Mesothelial cell of epicardium (in vitro differentiated cells): ENCODE measurements around the gene IRGQ. TPM values are rescaled to one million over a fixed set of nuclear protein-coding genes. Genes with fewer than 3 reads are reported as not detected.
"Not testable (repeated sequence)": the region's sequence is repeated elsewhere in the genome, so short reads cannot be mapped to it uniquely, and the experiment has no call there.

ENCODE experiments used
- DNase-seq, 2 experiments: peaks; one replicate each; pipeline ENCODE4 v3.0.0; 2021; ENCODE audit warnings: low spot score in 2 of 2; ENCODE audit not compliant: unreplicated experiment in 2 of 2
- H3K27ac Mint-ChIP-seq: 2 replicates; pipeline ENCODE4 v1.8.0; 2021; ENCODE audit warnings: mixed read lengths
- H3K27me3 Mint-ChIP-seq: 2 replicates; pipeline ENCODE4 v1.8.0; 2021; ENCODE audit warnings: low read depth, mixed read lengths
- H3K36me3 Mint-ChIP-seq: 2 replicates; pipeline ENCODE4 v1.8.0; 2021; ENCODE audit warnings: mixed read lengths
- H3K4me1 Mint-ChIP-seq: 2 replicates; pipeline ENCODE4 v1.8.0; 2021; ENCODE audit warnings: mixed read lengths
- H3K4me3 Mint-ChIP-seq: 2 replicates; pipeline ENCODE4 v1.8.0; 2021; ENCODE audit warnings: mild to moderate bottlenecking, moderate library complexity, mixed read lengths
- H3K9me3 Mint-ChIP-seq: 2 replicates; pipeline ENCODE4 v1.8.0; 2021; ENCODE audit warnings: mixed read lengths
- total RNA-seq: library from RNA; stranded (reverse); gene quantifications from 3 replicates; pipeline ENCODE4 v1.2.1, GENCODE V29; 2021
- TF ChIP-seq, protein P1 (sequence below): fragments of 200-600 bp; sonication (generic); IDR thresholded peaks from one replicate; pipeline ENCODE4 v1.5.0; 2021; ENCODE audit warnings: antibody characterized with exemption; ENCODE audit not compliant: unreplicated experiment

The IRGQ gene
- total RNA-seq, 1 donor from 2014 or later: 42.2 TPM

DNA sequence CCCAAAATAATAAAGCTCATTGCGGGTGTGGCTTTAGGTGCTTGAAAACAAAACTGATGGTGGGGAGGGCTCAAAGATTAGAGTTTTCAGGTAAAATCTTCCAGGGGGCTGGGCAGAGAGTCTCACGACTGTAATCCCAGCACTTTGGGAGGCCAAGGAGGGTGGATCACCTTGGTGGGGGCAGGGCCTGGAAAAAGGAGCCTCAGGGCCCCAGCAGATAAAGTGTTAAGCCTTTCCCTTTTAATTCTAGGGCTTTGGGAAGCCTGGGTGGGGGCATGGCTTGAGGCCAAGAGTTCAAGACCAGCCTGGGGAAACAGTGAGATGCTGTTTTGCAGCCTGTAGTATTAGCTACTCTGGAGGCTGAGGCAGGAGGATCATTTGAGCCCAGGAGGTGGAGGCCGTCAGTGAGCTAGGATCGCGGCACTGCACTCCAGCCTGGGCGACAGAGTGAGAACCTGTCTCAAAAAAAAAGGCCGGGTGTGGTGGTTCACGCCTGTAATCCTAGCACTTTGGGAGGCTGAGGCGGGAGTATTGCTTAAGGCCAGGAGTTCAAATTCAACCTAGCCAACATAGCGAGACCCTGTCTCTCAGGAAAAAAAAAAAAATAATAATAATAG lies 1.7 kb downstream of the IRGQ start:
- Mint-ChIP-seq H3K27ac (peak overlapping the region; percentile 81), H3K27me3 (no peaks in the 10 kb centered on the region), H3K9me3 (no peaks in the 10 kb centered on the region), H3K4me3 (peak overlapping the region; percentile 98), H3K4me1 (peaks cover 29% of the 10 kb centered on the region), H3K36me3 (peaks cover 17% of the 10 kb centered on the region)
- TF ChIP-seq, protein P1, sequence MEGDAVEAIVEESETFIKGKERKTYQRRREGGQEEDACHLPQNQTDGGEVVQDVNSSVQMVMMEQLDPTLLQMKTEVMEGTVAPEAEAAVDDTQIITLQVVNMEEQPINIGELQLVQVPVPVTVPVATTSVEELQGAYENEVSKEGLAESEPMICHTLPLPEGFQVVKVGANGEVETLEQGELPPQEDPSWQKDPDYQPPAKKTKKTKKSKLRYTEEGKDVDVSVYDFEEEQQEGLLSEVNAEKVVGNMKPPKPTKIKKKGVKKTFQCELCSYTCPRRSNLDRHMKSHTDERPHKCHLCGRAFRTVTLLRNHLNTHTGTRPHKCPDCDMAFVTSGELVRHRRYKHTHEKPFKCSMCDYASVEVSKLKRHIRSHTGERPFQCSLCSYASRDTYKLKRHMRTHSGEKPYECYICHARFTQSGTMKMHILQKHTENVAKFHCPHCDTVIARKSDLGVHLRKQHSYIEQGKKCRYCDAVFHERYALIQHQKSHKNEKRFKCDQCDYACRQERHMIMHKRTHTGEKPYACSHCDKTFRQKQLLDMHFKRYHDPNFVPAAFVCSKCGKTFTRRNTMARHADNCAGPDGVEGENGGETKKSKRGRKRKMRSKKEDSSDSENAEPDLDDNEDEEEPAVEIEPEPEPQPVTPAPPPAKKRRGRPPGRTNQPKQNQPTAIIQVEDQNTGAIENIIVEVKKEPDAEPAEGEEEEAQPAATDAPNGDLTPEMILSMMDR: no peak
- no peak for DNase-seq

DNA sequence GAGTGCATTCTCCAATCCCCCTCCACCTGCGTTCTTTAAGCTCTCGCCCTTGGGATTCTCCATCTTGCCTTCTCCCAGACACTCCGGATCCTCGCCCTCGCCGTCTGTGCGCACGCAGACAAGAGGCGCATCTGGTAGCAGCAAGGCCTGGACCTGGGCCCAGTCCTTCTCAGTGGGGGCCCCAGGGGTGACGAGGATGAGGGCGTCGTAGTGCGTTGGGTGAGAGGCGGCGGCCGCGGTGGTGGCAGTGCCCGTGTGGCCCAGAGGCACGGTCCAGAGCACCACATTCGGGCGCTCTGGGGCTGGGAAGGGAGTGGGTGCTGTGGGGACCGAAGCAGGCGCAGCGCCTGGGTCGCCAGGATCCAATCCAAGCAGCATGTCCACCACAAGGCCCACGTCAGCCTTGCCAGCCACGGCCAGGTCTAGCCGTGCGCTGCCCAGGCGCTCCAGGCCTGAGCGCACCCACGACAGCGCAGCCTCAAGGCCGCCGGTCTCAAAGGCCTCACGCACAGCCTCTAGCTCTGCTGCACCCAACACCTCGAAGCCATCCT lies 3.1 kb downstream of the IRGQ start:
- DNase-seq: no peak
- Mint-ChIP-seq H3K4me1 (peaks cover 26% of the 10 kb centered on the region), H3K27me3 (no peaks in the 10 kb centered on the region), H3K4me3 (no peak overlapping the region), H3K27ac (peak overlapping the region; percentile 64), H3K36me3 (peaks cover 17% of the 10 kb centered on the region), H3K9me3 (no peaks in the 10 kb centered on the region)
- TF ChIP-seq, protein P1: no peak

DNA sequence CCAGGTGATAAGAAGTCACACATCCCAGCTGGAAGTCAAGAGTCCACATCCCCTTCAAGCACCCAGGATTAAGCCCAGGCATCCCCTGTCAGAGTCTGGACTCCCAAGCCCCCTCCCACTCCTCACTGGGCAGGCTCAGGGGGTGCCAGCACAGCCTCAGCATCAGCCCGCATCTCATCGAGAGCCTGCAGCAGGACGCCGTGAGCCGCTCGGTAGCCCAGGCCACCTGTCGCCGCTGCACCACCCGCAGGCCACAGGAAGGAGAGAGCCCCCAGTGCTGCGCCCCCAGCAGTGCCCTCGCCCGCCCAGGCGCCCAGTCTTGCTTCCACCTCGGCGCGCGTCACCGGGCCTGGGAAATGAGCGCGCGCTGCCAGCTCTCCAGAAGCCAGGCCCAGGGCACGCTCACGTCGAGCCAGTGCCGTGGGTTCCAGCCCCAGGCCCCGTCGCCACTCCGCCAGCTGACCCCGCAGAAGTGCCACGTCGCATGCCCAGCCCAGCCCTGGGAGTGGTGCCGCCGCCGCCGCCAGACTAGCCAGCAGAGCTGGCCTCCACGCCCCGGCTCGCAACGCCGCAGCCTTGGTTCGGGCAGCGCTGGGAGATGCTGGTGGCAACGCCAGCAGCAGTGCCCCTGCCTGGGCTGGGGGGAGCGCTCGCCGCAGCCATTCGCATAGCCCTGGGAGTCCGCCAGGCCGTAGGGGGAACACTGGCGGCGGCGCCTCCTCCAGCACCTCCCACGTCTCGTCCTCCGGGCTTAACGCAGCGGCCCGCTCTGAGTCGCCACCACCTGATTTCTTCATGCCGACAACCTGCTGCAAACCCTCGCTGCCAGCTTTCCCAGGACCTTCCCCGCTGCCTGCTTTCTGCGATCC lies 3.8 kb downstream of the IRGQ start:
- H3K27me3 Mint-ChIP-seq: no peaks in the 10 kb centered on the region

DNA sequence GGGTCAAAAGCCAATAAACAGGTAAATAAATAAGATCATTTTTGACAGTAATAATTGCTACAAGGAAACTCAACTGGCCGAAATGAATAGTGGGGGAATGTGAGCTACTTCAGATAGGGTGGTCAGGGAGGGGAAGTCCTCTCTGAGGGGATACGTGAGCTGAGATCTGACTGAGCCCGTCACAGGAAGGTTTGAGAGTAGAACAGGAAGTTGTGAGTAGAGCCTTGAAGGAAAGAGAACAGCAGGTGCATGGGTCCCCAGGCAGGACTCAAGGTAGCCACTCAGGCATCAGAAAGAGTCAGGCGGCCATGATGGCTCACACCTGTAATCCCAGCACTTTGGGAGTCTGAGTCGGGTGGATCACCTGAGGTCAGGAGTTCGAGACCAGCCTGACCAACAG lies 6.3 kb downstream of the IRGQ start:
- Mint-ChIP-seq H3K9me3 (no peaks in the 10 kb centered on the region), H3K27ac (peak overlapping the region; percentile 17), H3K36me3 (peaks cover 34% of the 10 kb centered on the region), H3K27me3 (no peaks in the 10 kb centered on the region), H3K4me3 (no peak overlapping the region), H3K4me1 (peaks cover 9% of the 10 kb centered on the region)
- TF ChIP-seq, protein P1: no peak
- no peak for DNase-seq

More for the DNA sequence above, 3.8 kb downstream of the IRGQ start:
- no peak overlapping the region for H3K4me3 Mint-ChIP-seq
- peaks cover 17% of the 10 kb centered on the region for H3K36me3 Mint-ChIP-seq
- no peak overlapping the region for H3K27ac Mint-ChIP-seq
- no peak for DNase-seq
- no peaks in the 10 kb centered on the region for H3K9me3 Mint-ChIP-seq
- TF ChIP-seq, protein P1: no peak
- peaks cover 19% of the 10 kb centered on the region for H3K4me1 Mint-ChIP-seq

- Mint-ChIP-seq H3K4me1 (peaks cover 9% of the 10 kb centered on the region), H3K4me3 (no peak overlapping the region), H3K9me3 (no peaks in the 10 kb centered on the region), H3K27me3 (no peaks in the 10 kb centered on the region), H3K27ac (peak overlapping the region; percentile 17), H3K36me3 (peaks cover 36% of the 10 kb centered on the region)
- TF ChIP-seq, protein P1: no peak
- no peak for DNase-seq
Observed at GRCh38 chr19:43589277-43589676, 6.7 kb downstream of the IRGQ start.

DNA sequence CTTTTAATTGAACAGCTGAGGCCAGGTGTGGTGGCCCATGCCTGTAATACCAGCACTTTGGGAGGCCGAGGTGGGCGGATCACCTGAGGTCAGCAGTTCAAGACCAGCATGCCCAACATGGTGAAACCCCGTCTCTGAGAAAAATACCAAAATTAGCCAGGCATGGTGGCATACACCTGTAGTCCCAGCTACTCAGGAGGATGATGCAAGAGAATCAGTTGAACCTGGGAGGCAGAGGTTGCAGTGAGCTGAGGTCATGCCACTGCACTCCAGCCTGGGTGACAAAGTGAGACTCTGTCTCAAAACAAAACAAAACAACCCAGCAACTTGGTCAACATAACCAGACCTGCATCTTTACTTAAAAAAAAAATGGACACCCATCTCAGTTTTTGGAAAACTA lies 8.9 kb downstream of the IRGQ start:
- peaks cover 31% of the 10 kb centered on the region for H3K36me3 Mint-ChIP-seq
- H3K27ac Mint-ChIP-seq, H3K27me3 Mint-ChIP-seq, H3K4me1 Mint-ChIP-seq, H3K4me3 Mint-ChIP-seq, H3K9me3 Mint-ChIP-seq, DNase-seq: not testable (repeated sequence)
